ENCODE measurements around the gene MUC20.
"Not testable (repeated sequence)": the region's sequence is repeated elsewhere in the genome, so short reads cannot be mapped to it uniquely, and the experiment has no call there.

The MUC20 gene

GRCh38 chr3:195711091-195711812, 9.5 kb upstream of the MUC20 start:
- not testable (repeated sequence) for DNase-seq

DNA sequence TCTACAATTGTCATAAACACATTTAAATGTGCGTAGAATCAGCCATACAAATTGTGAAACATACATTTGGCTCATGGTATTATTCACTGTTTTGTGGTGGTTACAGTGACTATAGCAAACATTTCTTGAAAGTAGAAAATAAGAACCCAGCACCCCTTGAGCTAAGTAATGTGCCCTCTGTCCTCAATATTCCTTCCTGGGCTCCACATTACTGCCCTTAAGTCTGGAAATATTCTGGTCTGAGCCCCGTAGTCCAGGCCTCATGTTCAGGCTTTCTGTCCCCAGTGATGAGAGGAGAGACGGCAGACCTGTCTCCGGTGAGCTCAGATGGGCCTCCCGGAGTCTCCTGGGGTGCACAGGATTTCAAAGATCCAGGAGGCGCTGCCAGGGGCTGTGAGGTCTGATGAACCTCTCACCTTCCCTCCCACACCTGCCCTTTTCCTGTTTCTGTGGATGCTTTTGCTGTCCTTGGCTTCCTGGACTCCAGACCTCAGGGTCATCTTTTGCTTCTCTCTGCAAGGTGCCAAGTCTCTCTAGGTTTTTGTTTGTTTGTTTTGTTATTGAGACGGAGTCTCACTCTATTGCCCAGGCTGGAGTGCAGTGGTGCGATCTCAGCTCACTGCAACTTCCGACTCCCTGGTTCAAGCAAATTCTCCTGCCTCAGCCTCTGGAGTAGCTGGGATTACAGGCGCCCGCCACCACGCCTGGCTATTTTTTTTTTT, 8.8 kb upstream of the MUC20 start:
- DNase-seq, result no peak

- not testable (repeated sequence) for DNase-seq
These were observed 8.3 kb upstream of the MUC20 start for GRCh38 chr3:195712535-195712910.

- DNase-seq, result not testable (repeated sequence)
These were observed 7.6 kb upstream of the MUC20 start for GRCh38 chr3:195713150-195713549.

- DNase-seq, result no peak
These were observed 6.3 kb upstream of the MUC20 start for GRCh38 chr3:195714380-195715011.

DNA sequence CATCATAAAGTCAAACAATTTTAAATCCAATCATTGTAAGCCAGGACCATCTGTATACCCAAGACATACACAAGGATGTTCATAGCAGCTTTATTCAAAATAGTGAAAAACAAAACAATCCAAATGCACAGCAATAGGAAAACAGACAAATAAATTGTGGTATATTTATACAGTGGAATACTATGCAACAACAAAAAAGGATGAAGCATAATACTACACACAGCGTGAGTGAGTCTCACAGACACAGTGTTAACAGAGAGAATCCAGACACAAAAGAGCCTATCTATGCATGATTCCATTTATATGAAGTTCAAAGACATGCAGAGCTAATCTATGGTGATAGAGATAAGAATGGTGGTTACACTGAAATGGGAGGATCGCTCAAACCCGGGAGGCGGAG, 5.6 kb upstream of the MUC20 start:
- DNase-seq, result no peak

- DNase-seq, result no peak
These were observed 5.1 kb upstream of the MUC20 start for GRCh38 chr3:195715583-195716266.

- DNase-seq, result no peak
These were observed 3.4 kb upstream of the MUC20 start for GRCh38 chr3:195717416-195717815.

DNA sequence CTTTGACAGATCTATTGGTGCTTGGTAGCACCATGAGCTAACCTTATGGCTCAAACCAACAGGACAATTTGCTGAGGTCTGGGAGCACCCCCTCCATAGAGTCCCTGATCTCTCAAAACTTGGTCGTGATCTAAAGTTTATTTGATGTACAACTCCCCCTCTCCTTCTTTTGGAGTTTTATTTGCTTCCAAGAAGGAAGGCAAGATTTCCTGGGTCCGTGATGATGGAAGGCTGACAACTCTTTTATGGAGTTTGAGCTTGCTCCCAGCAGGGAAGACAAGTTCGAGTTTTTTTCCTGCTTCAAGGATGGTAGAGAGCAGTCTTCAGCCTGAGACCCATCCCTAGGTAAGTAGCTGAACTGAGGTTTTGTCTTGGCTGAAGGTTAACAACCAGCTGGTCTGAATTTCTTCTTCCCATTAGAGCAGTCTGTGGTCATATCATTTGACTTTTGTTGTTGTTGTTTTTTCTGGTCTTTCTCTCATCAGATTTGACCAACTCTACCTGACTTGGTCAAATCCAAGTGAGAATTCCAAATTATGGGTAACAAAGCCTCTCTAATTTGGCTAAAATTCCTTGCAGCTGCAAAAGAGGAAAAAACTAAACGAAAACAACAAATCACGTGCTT, 2.8 kb upstream of the MUC20 start:
- no peak for DNase-seq

GRCh38 chr3:195718477-195718984, 2.2 kb upstream of the MUC20 start:
- no peak for DNase-seq

DNA sequence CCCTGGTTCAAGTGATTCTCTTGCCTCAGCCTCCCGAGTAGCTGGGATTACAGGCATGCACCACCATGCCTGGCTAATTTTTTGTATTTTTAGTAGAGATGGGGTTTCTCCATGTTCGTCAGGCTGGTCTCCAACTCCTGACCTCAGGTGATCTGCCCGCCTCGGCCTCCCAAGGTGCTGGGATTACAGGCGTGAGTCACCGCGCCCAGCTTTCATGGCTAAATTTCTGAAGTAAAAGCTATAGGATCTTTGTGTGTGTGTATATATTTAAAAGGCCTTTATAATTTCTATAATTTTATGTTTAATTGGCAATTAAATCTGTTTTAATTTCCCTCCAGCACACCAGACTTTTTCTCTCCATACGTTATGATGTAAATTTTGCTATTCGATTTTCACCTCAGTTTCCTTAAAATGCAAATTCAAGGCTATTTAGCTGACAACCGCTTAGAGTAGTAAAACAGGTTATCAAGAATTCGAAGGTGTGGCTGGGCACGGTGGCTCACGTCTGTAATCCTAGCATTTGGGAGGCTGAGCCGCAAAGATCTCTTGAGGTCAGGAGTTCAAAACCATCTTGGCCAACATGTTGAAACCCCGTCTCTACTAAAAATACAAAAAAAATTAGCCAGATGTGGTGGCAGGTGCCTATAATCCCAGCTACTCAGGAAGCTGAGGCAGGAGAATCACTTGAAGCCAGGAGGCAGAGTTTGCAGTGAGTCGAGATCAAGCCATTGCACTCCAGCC, 1.1 kb upstream of the MUC20 start:
- DNase-seq, result not testable (repeated sequence)

DNA sequence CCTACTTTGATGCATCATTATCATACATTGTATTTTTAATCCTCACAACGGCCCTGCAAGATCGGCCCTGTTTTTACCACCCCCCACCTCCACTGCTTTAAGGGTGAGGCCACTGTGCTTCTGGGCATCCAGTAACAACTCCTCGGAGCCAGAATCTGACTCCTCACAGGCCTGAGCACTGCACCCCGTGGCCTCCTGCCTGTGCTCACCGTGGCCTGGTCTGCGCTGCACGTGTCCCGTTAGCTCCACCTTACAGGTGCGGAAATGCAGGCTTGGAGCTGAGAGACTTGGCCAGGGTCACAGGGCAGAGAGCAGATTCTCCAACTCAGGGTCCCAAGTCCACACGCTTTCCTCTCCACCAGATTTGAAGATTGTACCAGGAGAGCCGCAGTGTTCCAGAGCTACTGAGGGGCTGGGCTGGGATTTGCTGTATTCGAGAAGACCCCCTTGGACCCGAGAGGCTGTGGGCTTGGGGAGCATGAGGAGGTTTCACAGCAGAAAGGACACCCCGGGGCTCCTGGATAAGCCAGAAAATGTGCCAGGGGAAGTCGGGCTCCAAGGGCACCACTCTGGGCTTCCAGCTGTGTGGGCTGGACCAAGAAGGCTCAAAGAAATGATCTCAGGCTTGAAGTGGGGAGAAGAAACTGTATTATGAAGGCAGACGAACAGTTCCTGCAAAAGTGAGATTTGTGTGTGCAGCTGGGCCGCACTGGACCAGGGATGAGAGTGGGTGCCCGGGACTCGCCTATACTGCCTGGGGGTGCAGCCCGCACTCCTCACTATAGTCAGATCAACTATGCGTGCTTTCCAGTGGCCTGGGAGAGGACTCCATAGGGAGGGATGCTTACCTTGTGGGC, 1.6 kb downstream of the MUC20 start:
- DNase-seq, result not testable (repeated sequence)

DNA sequence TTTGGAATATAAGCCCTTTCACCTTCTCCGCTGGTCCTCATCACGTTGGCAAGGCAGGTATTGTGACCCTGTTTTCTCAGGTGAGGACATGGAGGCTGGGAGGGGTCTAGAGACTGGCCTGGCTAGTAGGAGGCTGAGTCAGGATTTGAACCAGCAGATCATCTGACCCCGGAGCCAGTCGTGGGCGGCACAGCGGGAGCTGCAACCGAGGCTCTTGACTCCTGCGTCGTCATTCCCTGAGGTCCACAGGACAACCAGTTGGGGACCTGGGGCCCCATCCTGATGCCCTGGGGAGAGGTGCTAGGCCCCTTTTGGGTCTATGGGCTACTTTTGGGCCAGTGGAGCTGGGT, 2.2 kb downstream of the MUC20 start:
- not testable (repeated sequence) for DNase-seq

GRCh38 chr3:195724363-195724762, 3.6 kb downstream of the MUC20 start:
- DNase-seq, result not testable (repeated sequence)

DNA sequence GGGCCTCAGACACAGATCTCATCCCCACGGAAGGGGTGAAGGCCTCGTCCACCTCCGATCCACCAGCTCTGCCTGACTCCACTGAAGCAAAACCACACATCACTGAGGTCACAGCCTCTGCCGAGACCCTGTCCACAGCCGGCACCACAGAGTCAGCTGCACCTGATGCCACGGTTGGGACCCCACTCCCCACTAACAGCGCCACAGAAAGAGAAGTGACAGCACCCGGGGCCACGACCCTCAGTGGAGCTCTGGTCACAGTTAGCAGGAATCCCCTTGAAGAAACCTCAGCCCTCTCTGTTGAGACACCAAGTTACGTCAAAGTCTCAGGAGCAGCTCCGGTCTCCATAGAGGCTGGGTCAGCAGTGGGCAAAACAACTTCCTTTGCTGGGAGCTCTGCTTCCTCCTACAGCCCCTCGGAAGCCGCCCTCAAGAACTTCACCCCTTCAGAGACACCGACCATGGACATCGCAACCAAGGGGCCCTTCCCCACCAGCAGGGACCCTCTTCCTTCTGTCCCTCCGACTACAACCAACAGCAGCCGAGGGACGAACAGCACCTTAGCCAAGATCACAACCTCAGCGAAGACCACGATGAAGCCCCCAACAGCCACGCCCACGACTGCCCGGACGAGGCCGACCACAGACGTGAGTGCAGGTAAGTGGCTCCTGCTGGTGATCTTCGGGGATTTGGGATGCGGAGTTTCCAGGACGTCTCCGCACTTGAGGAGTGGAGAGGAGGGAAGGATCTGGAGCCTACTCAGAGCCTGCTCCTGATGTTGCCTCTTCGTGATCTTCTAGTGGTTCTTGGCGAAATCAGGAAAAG, 5.3 kb downstream of the MUC20 start:
- DNase-seq, result not testable (repeated sequence)

DNA sequence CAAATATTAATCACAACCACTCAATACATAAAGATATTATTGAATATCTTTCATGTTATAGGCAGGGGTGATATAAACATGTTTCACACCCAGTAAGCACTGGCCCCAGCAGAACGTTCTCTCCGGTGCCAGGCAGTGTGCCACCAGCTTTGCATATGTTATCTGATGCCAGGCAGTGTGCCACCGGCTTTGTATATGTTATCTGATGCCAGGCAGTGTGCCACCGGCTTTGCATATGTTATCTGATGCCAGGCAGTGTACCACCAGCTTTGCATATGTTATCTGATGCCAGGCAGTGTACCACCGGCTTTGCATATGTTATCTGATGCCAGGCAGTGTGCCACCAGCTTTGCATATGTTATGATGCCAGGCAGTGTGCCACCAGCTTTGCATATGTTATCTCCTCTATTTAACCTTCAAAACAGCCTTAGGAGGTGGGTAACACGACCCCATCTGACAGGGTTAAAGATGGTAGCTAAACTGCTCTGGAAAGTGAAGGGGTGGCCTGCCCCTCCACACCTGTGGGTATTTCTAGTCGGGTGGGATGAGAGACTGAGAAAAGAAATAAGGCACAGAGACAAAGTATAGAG, 6.9 kb downstream of the MUC20 start:
- no peak for DNase-seq

- not testable (repeated sequence) for DNase-seq
These were observed 8.0 kb downstream of the MUC20 start for GRCh38 chr3:195728789-195729188.

DNA sequence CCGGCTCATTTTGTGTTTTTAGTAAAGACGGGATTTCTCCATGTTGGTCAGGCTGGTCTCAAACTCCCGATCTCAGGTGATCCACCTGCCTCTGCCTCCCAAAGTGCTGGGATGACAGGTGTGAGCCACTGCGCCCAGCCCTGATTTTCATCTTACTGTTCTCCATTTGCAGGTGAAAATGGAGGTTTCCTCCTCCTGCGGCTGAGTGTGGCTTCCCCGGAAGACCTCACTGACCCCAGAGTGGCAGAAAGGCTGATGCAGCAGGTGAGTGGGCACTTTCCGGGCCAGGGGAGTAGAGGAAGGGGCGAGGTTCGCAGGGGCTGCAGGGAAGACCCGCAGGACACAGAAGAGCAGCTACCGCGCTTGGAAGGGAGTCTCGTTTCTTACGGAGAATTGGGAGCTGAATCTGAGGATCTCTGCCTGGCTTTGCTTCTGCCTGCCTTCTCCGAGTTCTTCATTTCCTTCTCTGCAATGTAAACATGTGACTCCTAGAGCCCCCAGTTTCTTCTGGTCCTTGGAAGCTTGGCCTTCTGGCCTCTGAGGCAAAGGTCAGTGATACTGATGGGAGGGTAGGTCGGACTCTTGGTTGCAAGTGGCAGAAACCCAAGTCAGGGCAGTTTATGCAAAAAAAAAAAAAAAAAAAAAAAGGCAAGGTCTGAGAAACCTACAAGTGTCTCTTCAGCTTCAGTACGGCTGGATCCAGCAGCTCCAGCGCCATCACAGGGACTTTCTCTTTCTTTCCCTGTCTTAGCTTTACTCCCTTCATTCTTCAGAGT, 8.9 kb downstream of the MUC20 start:
- no peak for DNase-seq

DNA sequence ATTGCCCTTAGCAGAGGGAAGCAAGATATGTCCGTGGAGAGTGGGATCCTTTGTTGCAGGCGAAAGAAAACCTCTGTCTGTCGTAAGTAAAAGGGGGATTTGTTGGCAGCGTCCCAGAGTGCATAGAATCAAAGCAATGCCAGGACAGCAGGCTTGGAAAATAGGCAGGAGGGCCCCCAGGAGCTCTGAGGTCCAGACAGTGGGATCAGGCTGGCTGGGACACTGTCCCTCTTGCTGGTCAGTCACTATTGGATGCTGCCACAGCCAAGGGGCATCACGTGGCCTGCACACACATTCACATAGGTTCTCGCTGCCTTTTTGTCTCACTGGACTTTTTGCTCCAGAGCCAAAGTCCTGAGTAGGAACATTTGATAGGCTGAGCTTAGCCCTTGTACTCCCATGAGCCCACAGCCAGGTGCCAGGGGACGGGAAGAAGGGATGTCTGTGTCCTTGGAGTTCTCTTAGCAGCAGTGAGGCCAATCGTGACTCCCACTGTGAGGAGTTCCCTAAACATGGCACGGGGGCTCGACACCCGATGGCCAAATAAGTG, 10.7 kb downstream of the MUC20 start:
- no peak for DNase-seq
